Dendritic cell treated with granulocyte-macrophage colony-stimulating factor and Interleukin-4, amounts not matched to agents 40 ng/mL and 50 ng/mL, for 4 days (primary cell): Measurements from ENCODE around the gene HEPHL1.

Experiments used
- H3K27ac Mint-ChIP-seq: one replicate; pipeline ENCODE4 v1.8.0; 2022; ENCODE audit warnings: mild to moderate bottlenecking, mixed read lengths
- H3K27me3 Mint-ChIP-seq: one replicate; pipeline ENCODE4 v1.8.0; 2022; ENCODE audit warnings: mild to moderate bottlenecking, mixed read lengths
- H3K36me3 Mint-ChIP-seq: one replicate; pipeline ENCODE4 v1.8.0; 2022; ENCODE audit warnings: low read depth, mixed read lengths
- H3K4me1 Mint-ChIP-seq: one replicate; pipeline ENCODE4 v1.8.0; 2022; ENCODE audit warnings: low read depth, mixed read lengths
- H3K4me3 Mint-ChIP-seq: one replicate; pipeline ENCODE4 v1.8.0; 2022; ENCODE audit warnings: mild to moderate bottlenecking, moderate library complexity, mixed read lengths
- H3K9me3 Mint-ChIP-seq: one replicate; pipeline ENCODE4 v1.8.0; 2022; ENCODE audit warnings: mixed read lengths
- intact Hi-C: fragments of 100-400 bp; cut with micrococcal nuclease; formaldehyde crosslinking; loops from one replicate; pipeline ENCODE4 v1.15.0; 2022

The HEPHL1 gene

GRCh38 chr11:94084164-94084563, 63.0 kb downstream of the HEPHL1 start:
- Mint-ChIP-seq H3K27ac (no peak overlapping the region), H3K27me3 (peaks cover 3% of the 10 kb centered on the region), H3K4me1 (no peaks in the 10 kb centered on the region), H3K9me3 (no peaks in the 10 kb centered on the region), H3K36me3 (no peaks in the 10 kb centered on the region), H3K4me3 (no peak overlapping the region)
- intact Hi-C loops: no loop called here

GRCh38 chr11:94088906-94089305, 67.8 kb downstream of the HEPHL1 start:
- Mint-ChIP-seq H3K27ac (no peak overlapping the region), H3K9me3 (no peaks in the 10 kb centered on the region), H3K4me3 (no peak overlapping the region)

GRCh38 chr11:94089341-94089740, 68.2 kb downstream of the HEPHL1 start:
- Mint-ChIP-seq H3K36me3 (no peaks in the 10 kb centered on the region), H3K4me3 (no peak overlapping the region), H3K27me3 (peaks cover 4% of the 10 kb centered on the region), H3K9me3 (no peaks in the 10 kb centered on the region), H3K4me1 (no peaks in the 10 kb centered on the region), H3K27ac (no peak overlapping the region)
- intact Hi-C loops: no loop called here

More at GRCh38 chr11:94088906-94089305, 67.8 kb downstream of the HEPHL1 start:
- Mint-ChIP-seq H3K36me3 (no peaks in the 10 kb centered on the region), H3K4me1 (no peaks in the 10 kb centered on the region), H3K27me3 (peaks cover 4% of the 10 kb centered on the region)
- intact Hi-C loops: no loop called here

GRCh38 chr11:94090401-94090800, 69.2 kb downstream of the HEPHL1 start:
- Mint-ChIP-seq H3K27me3 (peaks cover 4% of the 10 kb centered on the region), H3K36me3 (no peaks in the 10 kb centered on the region), H3K4me3 (no peak overlapping the region)

GRCh38 chr11:94091091-94091490, 69.9 kb downstream of the HEPHL1 start:
- H3K27me3 Mint-ChIP-seq: peaks cover 4% of the 10 kb centered on the region
- no peaks in the 10 kb centered on the region for H3K4me1 Mint-ChIP-seq
- intact Hi-C loops: no loop called here
- no peak overlapping the region for H3K4me3 Mint-ChIP-seq
- no peak overlapping the region for H3K27ac Mint-ChIP-seq
- no peaks in the 10 kb centered on the region for H3K9me3 Mint-ChIP-seq
- H3K36me3 Mint-ChIP-seq: no peaks in the 10 kb centered on the region

More at GRCh38 chr11:94090401-94090800, 69.2 kb downstream of the HEPHL1 start:
- no peaks in the 10 kb centered on the region for H3K9me3 Mint-ChIP-seq
- no peaks in the 10 kb centered on the region for H3K4me1 Mint-ChIP-seq
- intact Hi-C loops: no loop called here
- H3K27ac Mint-ChIP-seq: no peak overlapping the region

- Mint-ChIP-seq H3K4me1 (no peaks in the 10 kb centered on the region), H3K9me3 (peaks cover 18% of the 10 kb centered on the region), H3K36me3 (no peaks in the 10 kb centered on the region), H3K4me3 (no peak overlapping the region), H3K27me3 (no peaks in the 10 kb centered on the region), H3K27ac (no peak overlapping the region)
- intact Hi-C loops: no loop called here
Observed at GRCh38 chr11:94100253-94100652, 79.1 kb downstream of the HEPHL1 start.

GRCh38 chr11:94103471-94103870, 82.3 kb downstream of the HEPHL1 start:
- Mint-ChIP-seq H3K4me1 (no peaks in the 10 kb centered on the region), H3K27me3 (no peaks in the 10 kb centered on the region), H3K4me3 (no peak overlapping the region), H3K27ac (no peak overlapping the region), H3K9me3 (no peaks in the 10 kb centered on the region), H3K36me3 (no peaks in the 10 kb centered on the region)
- intact Hi-C loops: no loop called here

GRCh38 chr11:94104734-94105133, 83.6 kb downstream of the HEPHL1 start:
- Mint-ChIP-seq H3K36me3 (no peaks in the 10 kb centered on the region), H3K4me1 (no peaks in the 10 kb centered on the region), H3K4me3 (no peak overlapping the region), H3K9me3 (no peaks in the 10 kb centered on the region), H3K27me3 (no peaks in the 10 kb centered on the region), H3K27ac (no peak overlapping the region)
- intact Hi-C loops: no loop called here

GRCh38 chr11:94106716-94107115, 85.6 kb downstream of the HEPHL1 start:
- Mint-ChIP-seq H3K4me3 (no peak overlapping the region), H3K36me3 (no peaks in the 10 kb centered on the region), H3K4me1 (no peaks in the 10 kb centered on the region), H3K9me3 (no peaks in the 10 kb centered on the region), H3K27me3 (no peaks in the 10 kb centered on the region), H3K27ac (no peak overlapping the region)
- intact Hi-C loops: no loop called here

- H3K27me3 Mint-ChIP-seq: no peaks in the 10 kb centered on the region
- intact Hi-C loops: no loop called here
- H3K9me3 Mint-ChIP-seq: no peaks in the 10 kb centered on the region
- no peak overlapping the region for H3K27ac Mint-ChIP-seq
- H3K36me3 Mint-ChIP-seq: no peaks in the 10 kb centered on the region
- H3K4me1 Mint-ChIP-seq: no peaks in the 10 kb centered on the region
- H3K4me3 Mint-ChIP-seq: no peak overlapping the region
Observed at GRCh38 chr11:94107363-94107762, 86.2 kb downstream of the HEPHL1 start.

- Mint-ChIP-seq H3K27me3 (no peaks in the 10 kb centered on the region), H3K36me3 (no peaks in the 10 kb centered on the region), H3K27ac (no peak overlapping the region)
Observed at GRCh38 chr11:94111241-94111640, 90.1 kb downstream of the HEPHL1 start.

GRCh38 chr11:94111660-94112059, 90.5 kb downstream of the HEPHL1 start:
- peaks cover 6% of the 10 kb centered on the region for H3K4me1 Mint-ChIP-seq
- intact Hi-C loops: no loop called here
- H3K9me3 Mint-ChIP-seq: no peaks in the 10 kb centered on the region
- no peak overlapping the region for H3K4me3 Mint-ChIP-seq
- H3K36me3 Mint-ChIP-seq: no peaks in the 10 kb centered on the region
- H3K27me3 Mint-ChIP-seq: no peaks in the 10 kb centered on the region
- H3K27ac Mint-ChIP-seq: no peak overlapping the region

More at GRCh38 chr11:94111241-94111640, 90.1 kb downstream of the HEPHL1 start:
- intact Hi-C loops: no loop called here
- no peak overlapping the region for H3K4me3 Mint-ChIP-seq
- H3K4me1 Mint-ChIP-seq: peaks cover 6% of the 10 kb centered on the region
- H3K9me3 Mint-ChIP-seq: no peaks in the 10 kb centered on the region

- Mint-ChIP-seq H3K4me1 (peaks cover 6% of the 10 kb centered on the region), H3K36me3 (no peaks in the 10 kb centered on the region), H3K27ac (no peak overlapping the region), H3K9me3 (no peaks in the 10 kb centered on the region), H3K4me3 (no peak overlapping the region), H3K27me3 (no peaks in the 10 kb centered on the region)
- intact Hi-C loops: no loop called here
Observed at GRCh38 chr11:94112206-94112953, 91.2 kb downstream of the HEPHL1 start.

GRCh38 chr11:94117197-94117574, 96.0 kb downstream of the HEPHL1 start:
- intact Hi-C loops: no loop called here
- H3K36me3 Mint-ChIP-seq: no peaks in the 10 kb centered on the region
- H3K4me3 Mint-ChIP-seq: no peak overlapping the region
- peaks cover 6% of the 10 kb centered on the region for H3K4me1 Mint-ChIP-seq
- H3K27ac Mint-ChIP-seq: no peak overlapping the region
- no peaks in the 10 kb centered on the region for H3K9me3 Mint-ChIP-seq
- H3K27me3 Mint-ChIP-seq: no peaks in the 10 kb centered on the region

- H3K9me3 Mint-ChIP-seq: no peaks in the 10 kb centered on the region
- intact Hi-C loops: no loop called here
- H3K4me3 Mint-ChIP-seq: no peak overlapping the region
- H3K36me3 Mint-ChIP-seq: no peaks in the 10 kb centered on the region
- no peaks in the 10 kb centered on the region for H3K27me3 Mint-ChIP-seq
- peaks cover 6% of the 10 kb centered on the region for H3K4me1 Mint-ChIP-seq
- H3K27ac Mint-ChIP-seq: no peak overlapping the region
Observed at GRCh38 chr11:94117871-94118270, 96.7 kb downstream of the HEPHL1 start.
